MV-4-11 (cell line): ENCODE results near the gene C17orf114.

Experiments
- DNase-seq: peaks from one replicate; lab custom pipeline; 2025; lab: John Stamatoyannopoulos, UW

The C17orf114 gene

GRCh38 chr17:4788159-4788806 is 13.8 kb downstream of the C17orf114 start:
- no peak for DNase-seq

DNA sequence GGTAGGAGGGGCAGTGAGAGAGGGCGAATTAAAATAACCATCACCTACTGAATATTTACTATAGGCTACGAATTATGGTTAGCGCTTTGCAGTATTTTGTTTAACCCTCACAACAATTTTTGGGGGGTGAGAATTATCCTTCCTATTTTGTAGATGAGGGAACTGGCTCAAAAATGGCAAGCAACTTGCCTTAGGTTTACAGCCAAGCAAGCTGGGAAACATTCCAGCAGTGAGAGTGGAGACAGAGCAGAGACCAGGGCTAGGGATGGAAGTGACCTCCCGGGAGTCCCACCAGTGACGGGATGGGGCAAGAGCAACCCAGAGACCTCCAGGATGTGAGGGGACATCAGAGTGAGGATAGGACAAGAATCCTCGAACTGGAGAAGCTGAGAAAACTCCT is 15.6 kb downstream of the C17orf114 start:
- DNase-seq = no peak

GRCh38 chr17:4786106-4786511 is 16.0 kb downstream of the C17orf114 start, which contains the start of gene VMO1:
Gene VMO1, minus strand, starts transcription at chr17:4786364. Its CDS starts 12 bp downstream, at chr17:4786352.
- peak; percentile 73 for DNase-seq

DNA sequence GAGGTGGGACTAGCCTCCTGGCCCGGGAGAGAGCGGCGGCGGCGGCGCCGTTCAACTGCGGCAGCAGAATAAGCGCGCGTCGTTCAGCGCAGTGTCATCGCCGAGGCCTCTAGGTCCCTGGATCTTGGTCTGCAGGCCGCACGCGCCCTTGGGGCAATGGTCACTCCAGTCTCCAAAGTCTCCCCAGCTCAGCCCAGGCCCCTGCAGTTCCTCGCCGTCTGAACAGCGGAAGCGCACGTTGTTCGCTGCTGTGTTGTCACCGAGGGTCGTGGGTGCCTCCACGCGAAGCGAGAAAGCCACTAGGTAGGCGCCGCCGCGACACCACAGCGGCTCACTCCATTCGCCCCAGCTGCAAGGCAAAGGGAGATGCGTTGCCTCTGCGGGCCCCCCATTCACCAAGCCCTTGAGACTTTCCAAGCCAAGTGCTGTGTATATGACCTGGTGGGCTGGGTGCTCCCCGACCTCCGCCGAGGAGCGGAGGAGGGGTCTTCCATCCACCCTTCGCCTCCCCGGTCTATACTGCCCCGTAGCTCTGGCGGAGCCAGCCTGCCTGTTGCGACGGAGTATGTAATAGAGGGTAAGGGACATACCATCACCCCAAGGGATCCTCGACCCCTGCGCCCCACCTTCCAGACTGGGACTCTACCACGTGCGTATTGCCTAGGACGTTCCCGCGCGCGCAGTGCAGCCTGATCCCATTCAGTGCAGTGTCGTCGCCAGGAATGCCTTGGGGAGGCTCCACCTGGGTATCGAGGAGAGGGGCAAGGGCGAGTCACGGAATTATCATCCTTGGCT is 16.6 kb downstream of the C17orf114 start:
- DNase-seq = no peak

DNA sequence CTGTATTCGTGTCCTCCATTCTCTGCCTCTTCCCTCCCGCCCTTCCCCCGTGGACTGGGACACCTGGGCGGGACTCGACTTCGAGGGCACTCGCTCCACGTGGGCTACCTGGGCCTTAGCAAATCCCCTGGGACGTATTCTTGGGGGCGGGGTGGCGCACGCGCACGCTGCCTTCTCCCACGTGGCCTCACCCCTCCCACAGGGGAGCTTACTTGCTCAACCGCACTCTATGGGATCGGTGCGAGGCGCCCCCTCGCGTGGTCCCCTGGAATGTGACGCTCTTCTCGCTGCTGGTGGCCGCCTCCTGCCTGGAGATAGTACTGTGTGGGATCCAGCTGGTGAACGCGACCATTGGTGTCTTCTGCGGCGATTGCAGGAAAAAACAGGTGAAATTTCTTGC is 19.5 kb downstream of the C17orf114 start:
- no peak for DNase-seq

- no peak for DNase-seq
Observed at GRCh38 chr17:4780325-4780955, 21.7 kb downstream of the C17orf114 start.

- no peak for DNase-seq
Observed at GRCh38 chr17:4777969-4778760, 24.0 kb downstream of the C17orf114 start.

DNA sequence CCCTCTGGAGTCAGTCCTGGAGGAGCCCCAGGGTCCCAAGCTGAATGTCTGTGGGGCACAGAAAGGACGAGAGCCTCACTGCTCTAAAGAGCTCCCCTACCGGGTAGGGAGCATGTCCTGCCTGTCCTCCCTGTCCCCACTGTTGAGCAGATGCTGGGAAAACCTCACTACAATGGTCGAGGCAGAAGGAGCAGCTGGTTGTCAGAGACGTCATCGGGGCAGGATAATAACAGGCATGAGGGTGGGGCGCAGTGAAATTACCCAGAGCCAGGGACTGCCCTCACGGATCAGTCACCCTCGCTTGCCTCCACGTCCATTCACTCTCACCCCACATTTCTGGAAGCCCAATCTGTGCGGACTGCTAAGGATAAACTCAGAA is 29.9 kb downstream of the C17orf114 start:
- no peak for DNase-seq

DNA sequence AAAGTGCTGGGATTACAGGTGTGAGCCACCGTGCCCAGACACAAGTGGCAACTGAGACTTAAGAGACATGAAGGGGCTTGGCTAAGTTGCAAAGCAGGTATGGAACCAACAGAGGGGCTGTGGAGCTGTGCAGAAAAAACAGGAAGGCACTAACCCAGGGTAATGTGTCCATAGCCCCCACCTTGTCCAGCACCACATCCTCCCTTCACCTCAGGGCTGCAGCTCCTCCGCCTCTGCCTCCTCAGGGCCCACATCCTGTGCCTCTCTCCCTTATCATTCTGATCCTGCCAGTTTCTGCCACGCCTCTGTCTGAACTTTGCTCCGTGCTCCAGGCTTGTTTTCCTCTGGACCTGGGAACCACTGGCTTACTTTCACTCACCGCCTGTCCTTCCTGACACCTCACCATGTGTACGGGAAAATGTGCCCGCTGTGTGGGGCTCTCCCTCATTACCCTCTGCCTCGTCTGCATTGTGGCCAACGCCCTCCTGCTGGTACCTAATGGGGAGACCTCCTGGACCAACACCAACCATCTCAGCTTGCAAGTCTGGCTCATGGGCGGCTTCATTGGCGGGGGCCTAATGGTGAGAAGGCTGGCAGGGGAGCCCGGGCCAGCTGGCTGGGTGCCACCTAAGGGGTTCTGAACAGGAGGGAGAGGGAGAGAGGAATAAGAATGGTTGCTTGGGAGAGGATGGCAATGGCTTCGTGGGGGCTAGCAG is 30.5 kb downstream of the C17orf114 start, which contains the start of gene TM4SF5:
Gene TM4SF5, plus strand, starts transcription at position 368 of the 716 bp plus-strand sequence. Its CDS starts 37 bp downstream, at position 405.
- no peak for DNase-seq

DNA sequence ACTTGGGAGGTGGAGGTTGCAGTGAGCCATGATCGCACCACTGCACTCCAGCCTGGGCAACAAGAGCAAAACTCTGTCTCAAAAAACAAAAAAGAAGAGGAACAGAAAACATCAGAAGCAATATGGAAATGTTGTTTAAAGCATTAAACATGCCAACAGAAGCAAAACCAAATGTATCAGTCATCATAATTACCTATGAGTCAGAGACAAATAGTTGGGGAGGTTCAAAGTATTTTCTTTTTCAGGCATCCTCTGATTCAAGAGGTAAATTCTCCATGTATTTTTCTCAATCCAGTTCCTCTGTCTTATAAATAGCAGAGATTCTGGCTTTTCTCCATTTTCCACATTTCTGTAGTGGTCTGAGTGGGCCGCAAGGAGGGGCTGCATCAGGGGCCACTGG is 32.5 kb downstream of the C17orf114 start:
- peak; percentile 31 for DNase-seq

DNA sequence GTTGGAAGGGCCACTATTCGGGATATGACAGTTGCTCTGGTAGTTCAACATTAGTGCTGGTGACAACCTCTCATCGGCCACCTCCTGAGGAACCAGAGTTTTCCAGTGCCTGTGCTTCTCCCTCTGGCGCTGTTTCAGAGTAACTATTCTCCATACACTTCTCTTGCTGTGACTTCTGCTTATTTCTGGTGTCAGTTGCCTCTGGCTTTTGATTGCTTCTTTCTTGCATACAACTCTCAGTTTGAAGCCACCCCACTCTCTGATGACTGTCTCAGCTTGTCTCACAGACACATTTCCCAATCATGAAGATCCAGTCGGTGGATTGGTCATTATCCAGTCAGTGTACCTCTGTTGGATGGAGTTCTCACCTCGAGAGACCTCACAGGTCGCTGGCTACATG is 33.8 kb downstream of the C17orf114 start:
- peak; percentile 71 for DNase-seq

DNA sequence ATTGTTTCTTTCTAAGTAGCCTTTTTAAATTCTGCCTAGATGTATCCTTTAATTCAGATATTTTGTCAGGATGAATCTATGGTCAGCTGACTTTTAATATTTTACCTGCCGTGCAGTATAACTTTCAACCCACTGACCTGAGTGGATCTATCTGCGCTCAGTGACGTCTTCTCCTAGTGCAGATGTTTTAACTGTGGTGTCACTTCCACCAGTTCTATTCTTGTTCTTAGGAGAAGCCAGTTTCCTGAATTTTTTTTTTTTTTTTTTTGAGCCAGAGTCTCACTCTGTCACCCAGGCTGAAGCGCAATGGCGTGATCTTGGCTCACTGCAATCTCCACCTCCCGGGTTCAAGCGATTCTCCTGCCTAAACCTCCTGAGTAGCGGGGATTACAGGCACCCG is 35.4 kb downstream of the C17orf114 start:
- peak; percentile 64 for DNase-seq

GRCh38 chr17:4766201-4766600 is 35.9 kb downstream of the C17orf114 start:
- peak; percentile 94 for DNase-seq

DNA sequence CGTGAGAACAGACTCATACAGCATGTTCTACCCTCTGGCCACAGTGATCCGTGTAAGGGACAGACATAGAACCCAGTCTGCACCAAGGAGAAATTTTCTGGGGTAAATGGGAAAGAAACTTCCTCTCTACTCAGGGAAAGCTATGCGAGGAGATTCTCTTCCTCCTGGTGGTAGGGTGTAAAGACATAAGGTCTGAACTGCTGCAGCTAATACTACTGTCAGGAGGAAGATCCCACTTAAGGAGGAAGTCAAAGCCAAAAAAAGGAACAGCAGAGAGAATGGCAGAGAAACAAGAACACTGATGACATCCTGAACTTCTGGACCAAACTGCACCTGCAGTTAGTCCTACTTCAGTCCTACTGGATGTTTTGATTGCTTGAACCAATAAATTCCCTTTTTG is 37.5 kb downstream of the C17orf114 start:
- peak; percentile 91 for DNase-seq

- DNase-seq = peak; percentile 94
Observed at GRCh38 chr17:4759776-4760236, 42.3 kb downstream of the C17orf114 start.

- no peak for DNase-seq
Observed at GRCh38 chr17:4753392-4753791, 48.7 kb downstream of the C17orf114 start.

DNA sequence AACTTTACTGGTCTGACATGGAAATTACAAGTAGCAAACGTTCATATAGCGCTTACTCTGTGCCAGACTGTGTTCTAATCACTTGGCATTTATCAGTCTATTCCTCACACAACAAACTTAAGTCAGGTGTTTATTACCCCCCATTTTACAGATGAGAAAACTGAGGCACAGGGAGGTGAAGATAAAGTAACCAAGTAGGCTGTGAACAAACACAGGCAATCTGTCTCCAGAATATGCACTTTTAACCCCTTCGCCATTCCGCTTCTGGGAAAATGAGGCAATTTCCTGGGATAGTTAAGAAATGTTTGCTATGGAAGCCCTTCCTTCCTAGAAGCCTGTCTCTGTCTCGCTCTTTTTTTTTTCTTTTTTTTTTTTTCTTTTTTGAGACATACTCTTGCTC is 50.2 kb downstream of the C17orf114 start:
- peak; percentile 83 for DNase-seq
